ENCODE results near the gene DLG5. TPM values are rescaled to one million over a fixed set of nuclear protein-coding genes. Genes with fewer than 3 reads are reported as not detected.

Gene DLG5, protein sequence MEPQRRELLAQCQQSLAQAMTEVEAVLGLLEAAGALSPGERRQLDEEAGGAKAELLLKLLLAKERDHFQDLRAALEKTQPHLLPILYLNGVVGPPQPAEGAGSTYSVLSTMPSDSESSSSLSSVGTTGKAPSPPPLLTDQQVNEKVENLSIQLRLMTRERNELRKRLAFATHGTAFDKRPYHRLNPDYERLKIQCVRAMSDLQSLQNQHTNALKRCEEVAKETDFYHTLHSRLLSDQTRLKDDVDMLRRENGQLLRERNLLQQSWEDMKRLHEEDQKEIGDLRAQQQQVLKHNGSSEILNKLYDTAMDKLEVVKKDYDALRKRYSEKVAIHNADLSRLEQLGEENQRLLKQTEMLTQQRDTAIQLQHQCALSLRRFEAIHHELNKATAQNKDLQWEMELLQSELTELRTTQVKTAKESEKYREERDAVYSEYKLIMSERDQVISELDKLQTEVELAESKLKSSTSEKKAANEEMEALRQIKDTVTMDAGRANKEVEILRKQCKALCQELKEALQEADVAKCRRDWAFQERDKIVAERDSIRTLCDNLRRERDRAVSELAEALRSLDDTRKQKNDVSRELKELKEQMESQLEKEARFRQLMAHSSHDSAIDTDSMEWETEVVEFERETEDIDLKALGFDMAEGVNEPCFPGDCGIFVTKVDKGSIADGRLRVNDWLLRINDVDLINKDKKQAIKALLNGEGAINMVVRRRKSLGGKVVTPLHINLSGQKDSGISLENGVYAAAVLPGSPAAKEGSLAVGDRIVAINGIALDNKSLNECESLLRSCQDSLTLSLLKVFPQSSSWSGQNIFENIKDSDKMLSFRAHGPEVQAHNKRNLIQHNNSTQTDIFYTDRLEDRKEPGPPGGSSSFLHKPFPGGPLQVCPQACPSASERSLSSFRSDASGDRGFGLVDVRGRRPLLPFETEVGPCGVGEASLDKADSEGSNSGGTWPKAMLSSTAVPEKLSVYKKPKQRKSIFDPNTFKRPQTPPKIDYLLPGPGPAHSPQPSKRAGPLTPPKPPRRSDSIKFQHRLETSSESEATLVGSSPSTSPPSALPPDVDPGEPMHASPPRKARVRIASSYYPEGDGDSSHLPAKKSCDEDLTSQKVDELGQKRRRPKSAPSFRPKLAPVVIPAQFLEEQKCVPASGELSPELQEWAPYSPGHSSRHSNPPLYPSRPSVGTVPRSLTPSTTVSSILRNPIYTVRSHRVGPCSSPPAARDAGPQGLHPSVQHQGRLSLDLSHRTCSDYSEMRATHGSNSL (N-terminal part only)
- total RNA-seq = 1 to 10 TPM; 2.8 to 2.9 TPM

DNA sequence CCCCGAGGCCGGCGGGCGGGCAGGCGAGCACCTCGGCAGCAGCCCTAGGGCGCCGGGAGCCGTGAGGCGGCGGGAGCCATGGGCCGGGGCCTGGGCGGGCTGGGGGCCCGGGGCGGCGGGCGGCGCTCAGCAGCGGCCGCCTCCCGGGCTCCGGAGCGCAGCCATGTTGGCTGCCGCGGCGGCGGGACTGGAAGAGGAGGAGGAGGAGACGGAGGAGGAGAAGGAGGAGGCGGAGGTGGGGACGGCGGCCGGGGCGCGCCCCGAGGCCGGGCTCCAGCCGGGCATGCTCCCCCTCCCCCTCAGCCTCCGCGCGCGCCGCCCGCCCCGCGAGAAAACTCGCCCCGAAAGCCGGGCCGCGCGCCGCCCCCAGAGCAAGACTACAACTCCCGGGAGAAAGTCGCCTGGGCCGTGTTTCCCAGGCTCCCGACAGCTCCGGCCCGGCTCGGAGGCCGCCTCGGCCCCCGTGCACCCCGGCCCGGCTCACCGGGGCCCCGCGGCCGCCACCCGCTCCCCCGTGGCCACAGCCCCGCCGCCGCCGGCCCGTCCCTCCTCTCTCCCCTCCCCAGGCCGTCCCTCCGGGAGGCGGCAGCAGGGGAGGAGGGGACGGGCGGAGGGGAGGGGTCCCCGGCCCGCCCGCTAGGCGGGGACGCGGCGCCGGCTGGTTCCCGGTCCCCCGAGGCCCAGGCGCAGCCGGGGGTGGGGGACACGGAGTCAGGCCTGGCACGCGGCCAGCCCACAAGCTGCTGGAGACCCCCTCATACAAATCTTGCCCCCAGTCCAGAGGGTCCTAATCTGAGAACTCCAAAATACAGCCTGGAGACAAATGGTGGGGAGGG, at the start of gene DLG5:
Gene DLG5 (minus strand): TSS at position 190 of the 836 bp plus-strand sequence. CDS start 235 bp downstream, outside the sequence.
- DNase-seq = peak; percentile 31
- POLR2A ChIA-PET = no interaction called here
- peaks cover 8% of the 10 kb centered on the region for H3K4me1 Mint-ChIP-seq
- CTCF ChIA-PET = interaction anchor here (0.6 kb wide), 2 partner anchors 8 to 80 kb away, joined by 4 to 5 read pairs; no protein-coding TSS in a partner anchor
- H3K9me3 Mint-ChIP-seq = no peaks in the 10 kb centered on the region
- H3K36me3 Mint-ChIP-seq (ENCODE audit: low read depth) = no peaks in the 10 kb centered on the region
- H3K4me3 Mint-ChIP-seq = peak within 1 kb of the TSS; percentile 72
- peaks cover 45% of the 10 kb centered on the region for H3K27me3 Mint-ChIP-seq
- no peak within 1 kb of the TSS for H3K27ac Mint-ChIP-seq

DNA sequence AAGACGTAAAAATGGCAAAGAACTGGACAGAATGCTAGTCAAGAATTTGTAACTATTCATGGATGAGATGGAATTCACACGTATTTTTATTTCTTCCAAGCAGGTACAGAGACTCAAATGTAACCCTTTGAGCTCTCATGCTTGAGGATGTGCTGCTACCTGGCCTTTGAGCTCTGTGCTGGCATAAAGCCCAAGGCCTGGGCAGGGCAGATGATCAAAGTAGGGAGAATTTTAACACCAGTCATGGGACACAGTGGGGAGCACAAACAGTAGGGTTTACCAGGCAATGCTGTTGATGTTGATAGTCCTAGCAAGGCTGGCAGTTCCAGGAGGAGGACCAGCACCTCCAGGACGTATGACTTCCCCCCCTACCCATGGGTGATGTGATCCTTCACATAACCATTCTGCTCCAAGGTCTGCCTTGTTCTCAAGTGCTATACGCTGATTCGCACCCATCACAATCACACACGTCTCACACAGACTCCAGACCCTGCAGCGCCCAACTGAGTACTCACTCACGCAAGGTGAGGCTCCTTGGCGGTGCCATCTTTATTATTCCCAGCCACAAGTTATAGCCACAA, 48.6 kb upstream of the DLG5 start:
- ChIA-PET POLR2A (no interaction called here), CTCF (no interaction called here)
- H3K4me3 Mint-ChIP-seq = no peak overlapping the region

DNA sequence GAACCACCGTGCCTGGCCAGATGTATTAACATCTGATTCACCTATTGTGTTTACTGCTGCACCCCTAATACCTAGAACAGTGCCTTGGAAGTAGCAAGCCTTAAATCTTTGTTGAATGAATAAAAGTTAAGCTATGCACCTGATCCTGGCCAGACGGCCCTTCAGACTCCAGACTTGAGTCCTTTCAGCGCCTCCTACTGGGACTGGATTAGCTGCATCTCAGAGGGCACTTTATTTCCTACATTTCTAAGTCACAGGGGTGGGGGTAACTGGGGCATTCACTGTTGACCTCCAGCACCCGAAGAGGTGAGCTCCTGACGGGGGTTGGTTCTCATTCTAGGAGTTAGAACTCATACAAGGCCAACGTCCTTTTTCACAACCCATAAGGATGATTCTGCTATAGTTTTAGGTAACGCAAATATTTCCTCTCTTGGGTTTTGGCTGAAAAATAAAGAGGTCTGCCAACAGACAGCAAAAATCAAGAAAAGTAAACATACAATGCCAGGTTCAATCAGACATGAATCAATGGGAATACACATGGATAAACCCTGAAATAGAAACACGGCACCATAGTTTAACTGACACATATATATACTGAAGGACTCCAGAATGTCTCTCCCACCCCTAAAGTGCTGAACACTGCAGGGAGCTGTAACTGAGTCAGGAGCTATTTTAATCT, 48.0 kb upstream of the DLG5 start:
- DNase-seq = no peak
- Mint-ChIP-seq H3K36me3 (ENCODE audit: low read depth) (peaks cover 29% of the 10 kb centered on the region), H3K4me1 (peaks cover 12% of the 10 kb centered on the region), H3K27me3 (no peaks in the 10 kb centered on the region), H3K4me3 (no peak overlapping the region), H3K9me3 (no peaks in the 10 kb centered on the region), H3K27ac (no peak overlapping the region)
- ChIA-PET CTCF (no interaction called here), POLR2A (no interaction called here)

More for the DNA sequence above, 48.6 kb upstream of the DLG5 start:
- no peaks in the 10 kb centered on the region for H3K27me3 Mint-ChIP-seq
- H3K9me3 Mint-ChIP-seq = no peaks in the 10 kb centered on the region
- no peak overlapping the region for H3K27ac Mint-ChIP-seq
- H3K4me1 Mint-ChIP-seq = peaks cover 12% of the 10 kb centered on the region
- no peak for DNase-seq
- peaks cover 35% of the 10 kb centered on the region for H3K36me3 Mint-ChIP-seq (ENCODE audit: low read depth)

DNA sequence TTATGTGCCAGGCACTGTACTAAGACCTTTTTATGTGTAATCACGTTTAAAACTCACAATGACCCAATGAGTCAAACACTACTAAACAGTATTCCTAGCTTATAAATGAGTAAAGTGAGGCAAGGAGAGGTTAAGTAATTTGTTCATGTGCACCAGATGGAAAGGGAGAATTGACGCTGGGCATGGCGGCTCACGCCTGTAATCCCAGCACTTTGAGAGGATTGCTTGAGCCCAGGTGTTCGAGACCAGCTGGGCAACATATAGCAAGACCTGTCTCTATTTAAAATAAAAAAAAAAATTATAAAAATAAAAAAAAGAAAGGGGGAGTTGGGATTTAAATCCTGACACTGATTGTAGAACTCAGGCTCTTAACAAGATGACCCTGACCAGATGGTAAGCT, 46.7 kb upstream of the DLG5 start:
- no peaks in the 10 kb centered on the region for H3K9me3 Mint-ChIP-seq
- H3K36me3 Mint-ChIP-seq (ENCODE audit: low read depth) = peaks cover 26% of the 10 kb centered on the region
- H3K27me3 Mint-ChIP-seq = no peaks in the 10 kb centered on the region
- ChIA-PET POLR2A (no interaction called here), CTCF (interaction anchor here (1.5 kb wide), 1 partner anchor 13 kb away, joined by 3 read pairs; no protein-coding TSS in a partner anchor)
- H3K27ac Mint-ChIP-seq = no peak overlapping the region
- no peak overlapping the region for H3K4me3 Mint-ChIP-seq
- peaks cover 12% of the 10 kb centered on the region for H3K4me1 Mint-ChIP-seq
- DNase-seq = no peak

DNA sequence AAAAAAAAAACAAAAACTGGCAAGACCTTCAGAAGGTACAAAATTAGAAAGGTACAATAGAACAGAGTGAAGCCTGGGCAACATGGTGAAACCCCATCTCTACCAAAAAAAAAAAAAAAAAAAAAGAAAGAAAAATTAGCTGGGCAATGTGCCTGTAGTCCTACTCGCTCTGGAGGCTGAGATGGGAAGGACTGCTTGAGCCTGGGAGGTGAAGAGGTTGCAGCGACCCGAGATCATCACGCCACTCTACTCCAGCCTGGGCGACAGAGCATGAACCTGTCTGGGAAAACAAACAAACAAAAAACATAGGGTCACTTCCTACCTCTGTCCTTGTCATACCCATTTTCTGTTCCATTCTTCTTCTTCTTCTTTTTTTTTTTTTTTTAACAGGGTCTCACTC, 45.6 kb upstream of the DLG5 start:
- POLR2A ChIA-PET = no interaction called here
- no peak overlapping the region for H3K4me3 Mint-ChIP-seq
- no peak for DNase-seq
- H3K4me1 Mint-ChIP-seq = peaks cover 12% of the 10 kb centered on the region
- CTCF ChIA-PET = interaction anchor here (1.5 kb wide), 1 partner anchor 14 kb away, joined by 3 read pairs; no protein-coding TSS in a partner anchor
- no peaks in the 10 kb centered on the region for H3K27me3 Mint-ChIP-seq
- H3K27ac Mint-ChIP-seq = peak overlapping the region; percentile 73
- H3K36me3 Mint-ChIP-seq (ENCODE audit: low read depth) = peaks cover 16% of the 10 kb centered on the region
- H3K9me3 Mint-ChIP-seq = no peaks in the 10 kb centered on the region

DNA sequence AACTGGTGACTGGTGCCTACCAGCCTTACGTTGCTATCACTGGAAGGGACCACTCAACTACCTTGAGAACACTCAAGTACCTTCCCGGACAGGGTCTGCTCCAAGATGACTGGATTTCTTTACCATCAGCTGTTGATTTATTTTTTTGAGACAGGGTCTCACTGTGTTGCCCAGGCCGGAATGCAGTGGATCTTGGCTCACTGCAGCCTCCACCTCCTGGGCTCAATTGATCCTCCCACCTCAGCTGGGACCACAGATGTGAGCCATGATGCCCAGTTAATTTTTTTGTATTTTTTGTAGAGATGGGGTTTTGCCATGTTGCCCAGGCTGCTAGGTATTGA, 45.2 kb upstream of the DLG5 start:
- H3K27ac Mint-ChIP-seq = peak overlapping the region; percentile 19
- H3K4me3 Mint-ChIP-seq = no peak overlapping the region
- no peak for DNase-seq
- H3K4me1 Mint-ChIP-seq = peaks cover 12% of the 10 kb centered on the region
- peaks cover 12% of the 10 kb centered on the region for H3K36me3 Mint-ChIP-seq (ENCODE audit: low read depth)
- POLR2A ChIA-PET = no interaction called here
- CTCF ChIA-PET = interaction anchor here (1.5 kb wide), 1 partner anchor 15 kb away, joined by 3 read pairs; no protein-coding TSS in a partner anchor
- H3K27me3 Mint-ChIP-seq = no peaks in the 10 kb centered on the region
- no peaks in the 10 kb centered on the region for H3K9me3 Mint-ChIP-seq

DNA sequence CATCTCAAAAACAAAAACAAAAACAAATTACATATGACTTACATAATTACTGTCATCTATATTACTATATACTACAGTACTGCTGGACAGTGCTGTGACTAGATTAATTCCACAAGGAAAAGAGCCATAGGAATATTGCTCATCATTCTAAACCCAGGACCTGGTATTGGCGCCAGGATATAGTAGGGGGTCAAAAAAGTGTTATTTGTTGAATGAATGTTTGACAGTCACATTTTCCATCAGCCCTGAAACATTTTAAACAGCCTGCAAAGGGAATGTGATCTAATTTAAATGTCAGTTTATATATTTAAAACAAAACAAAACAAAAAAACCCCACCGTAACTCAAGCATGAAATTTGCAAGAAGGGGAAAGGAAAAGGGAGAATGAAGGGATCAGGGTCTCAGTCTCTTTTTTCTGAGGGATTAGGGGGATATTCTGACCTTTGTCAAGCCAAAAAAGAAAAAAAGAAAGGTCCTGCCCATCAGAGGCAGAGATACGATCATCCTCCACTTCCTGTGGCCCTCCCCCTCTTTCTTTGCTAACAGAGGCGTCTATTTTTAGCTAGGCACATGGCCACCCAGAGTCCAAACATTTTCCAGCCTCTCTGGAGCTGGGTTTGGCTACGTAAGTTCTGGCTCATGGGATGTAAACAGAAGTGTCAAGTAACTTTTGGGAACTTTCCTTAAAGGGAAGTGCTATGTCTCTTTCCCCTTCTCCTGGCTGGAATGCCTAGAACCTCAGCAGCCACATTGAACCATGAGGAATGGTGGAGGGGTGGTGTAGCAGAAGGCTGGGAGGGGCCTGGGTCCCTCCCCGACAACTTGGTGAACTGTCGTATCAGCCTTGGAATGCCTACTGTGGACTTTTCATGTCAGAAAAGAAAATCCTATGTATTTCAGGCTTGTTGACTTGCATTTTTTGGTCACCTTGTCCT, 44.6 kb upstream of the DLG5 start:
- no peaks in the 10 kb centered on the region for H3K9me3 Mint-ChIP-seq
- no peak for DNase-seq
- H3K27me3 Mint-ChIP-seq = no peaks in the 10 kb centered on the region
- ChIA-PET POLR2A (no interaction called here), CTCF (no interaction called here)
- H3K4me1 Mint-ChIP-seq = peaks cover 12% of the 10 kb centered on the region
- H3K4me3 Mint-ChIP-seq = no peak overlapping the region
- H3K36me3 Mint-ChIP-seq (ENCODE audit: low read depth) = peaks cover 7% of the 10 kb centered on the region
- H3K27ac Mint-ChIP-seq = peak overlapping the region; percentile 64

DNA sequence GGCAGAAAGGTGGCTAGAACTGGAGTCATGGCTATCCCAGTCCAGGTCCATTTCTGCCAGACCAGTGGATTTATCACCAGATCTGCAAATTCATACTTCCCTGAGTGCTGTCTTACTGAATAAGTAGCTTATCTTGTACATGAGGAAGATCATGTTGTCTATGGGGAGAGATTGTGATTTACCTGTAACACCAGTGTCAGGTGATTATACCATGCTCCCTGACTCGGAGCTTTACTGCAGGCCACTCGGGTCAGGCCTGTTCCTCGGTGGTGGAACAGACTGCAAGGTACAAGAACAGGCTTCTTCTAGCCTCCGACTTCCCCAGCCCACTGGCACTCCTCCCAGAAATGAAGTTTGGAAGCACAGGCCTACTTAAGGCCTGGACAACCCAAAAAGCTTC, 42.6 kb upstream of the DLG5 start:
- Mint-ChIP-seq H3K9me3 (peaks cover 3% of the 10 kb centered on the region), H3K27me3 (no peaks in the 10 kb centered on the region), H3K36me3 (ENCODE audit: low read depth) (peaks cover 6% of the 10 kb centered on the region), H3K27ac (no peak overlapping the region), H3K4me1 (peaks cover 12% of the 10 kb centered on the region), H3K4me3 (no peak overlapping the region)
- ChIA-PET POLR2A (no interaction called here), CTCF (interaction anchor here (1.2 to 2.4 kb wide), 2 partner anchors 10 to 19 kb away, joined by 3 to 8 read pairs; no protein-coding TSS in a partner anchor)
- DNase-seq = no peak

DNA sequence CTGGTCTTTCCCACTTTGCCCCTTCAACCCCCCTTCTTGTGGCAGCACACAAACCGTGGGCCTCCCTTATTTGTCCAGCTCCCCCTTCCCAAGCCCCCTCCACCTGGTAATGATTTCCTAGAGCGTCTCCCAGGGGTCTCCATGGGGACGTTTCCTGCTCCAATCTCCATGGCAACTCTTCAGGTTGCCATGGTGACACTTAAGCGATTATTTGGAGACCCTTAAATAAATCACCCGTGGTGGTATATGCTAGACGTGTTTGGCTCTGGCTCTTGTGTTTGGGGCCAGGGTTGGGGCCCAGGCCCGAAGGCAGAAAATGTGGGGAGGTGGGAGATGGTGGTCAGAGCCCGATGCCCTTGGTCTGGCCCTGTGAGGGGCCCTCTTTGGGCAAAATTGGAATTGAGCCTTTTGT, 41.1 kb upstream of the DLG5 start:
- no peak for DNase-seq
- CTCF ChIA-PET = interaction anchor here (1.3 to 2.4 kb wide), 2 partner anchors 9 to 12 kb away, joined by 4 to 8 read pairs; no protein-coding TSS in a partner anchor

DNA sequence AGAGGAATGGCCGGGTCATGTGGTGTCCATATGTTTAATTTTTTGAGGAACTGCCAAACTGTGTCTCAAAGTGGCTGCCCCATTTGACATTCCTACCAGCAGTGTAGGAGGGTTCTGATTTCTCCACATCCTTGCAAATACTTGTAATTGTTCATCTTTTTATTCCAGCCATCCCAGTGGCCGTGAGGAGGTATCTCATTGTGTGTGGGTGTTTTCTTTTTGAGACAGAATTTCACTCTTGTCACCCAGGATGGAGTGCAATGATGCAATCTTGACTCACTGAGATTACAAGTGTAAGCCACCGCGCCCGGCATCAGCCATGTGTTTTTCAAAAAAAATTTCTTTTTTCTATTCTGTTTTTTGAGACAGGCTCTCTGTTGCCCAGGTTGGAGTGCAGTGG, 38.7 kb upstream of the DLG5 start:
- Mint-ChIP-seq H3K27ac (no peak overlapping the region), H3K27me3 (no peaks in the 10 kb centered on the region), H3K4me3 (no peak overlapping the region), H3K36me3 (ENCODE audit: low read depth) (no peaks in the 10 kb centered on the region), H3K9me3 (peaks cover 8% of the 10 kb centered on the region), H3K4me1 (no peaks in the 10 kb centered on the region)
- CTCF ChIA-PET = interaction anchor here (0.8 kb wide), 1 partner anchor 9 kb away, joined by 3 read pairs; no protein-coding TSS in a partner anchor
- DNase-seq = no peak
- POLR2A ChIA-PET = no interaction called here

More for the DNA sequence above, 41.1 kb upstream of the DLG5 start:
- no peak overlapping the region for H3K4me3 Mint-ChIP-seq
- no peak overlapping the region for H3K27ac Mint-ChIP-seq
- H3K4me1 Mint-ChIP-seq = peaks cover 12% of the 10 kb centered on the region
- H3K27me3 Mint-ChIP-seq = no peaks in the 10 kb centered on the region
- peaks cover 6% of the 10 kb centered on the region for H3K36me3 Mint-ChIP-seq (ENCODE audit: low read depth)
- peaks cover 8% of the 10 kb centered on the region for H3K9me3 Mint-ChIP-seq
- POLR2A ChIA-PET = no interaction called here

All from activated CD4-positive, alpha-beta T cell treated with anti-CD3 and anti-CD28 coated beads, Interleukin-2, amount 10 ng/mL, durations not matched to agents 7 days and 5 days (primary cell).